ENCODE measurements around the gene FARP2.

FARP2 gene

GRCh38 chr2:241534293-241534692 is 178.2 kb downstream of the FARP2 start (continued):
- no peak for TF ChIP-seq ZNF677 (tag by site-specific recombination; IDR thresholded peaks at IDR 0.05)
- no peak for TF ChIP-seq ZNF624 (tag by site-specific recombination; IDR thresholded peaks at IDR 0.05)
- no peak for TF ChIP-seq HOXD13 (CRISPR knock-in tag; IDR thresholded peaks at IDR 0.05; ENCODE audit: borderline replicate concordance)
- no peak for TF ChIP-seq GLIS1 (tag by site-specific recombination; IDR thresholded peaks at IDR 0.05)
- no peak for TF ChIP-seq ZNF623 (tag by site-specific recombination; IDR thresholded peaks at IDR 0.05)

GRCh38 chr2:241534701-241535375 is 178.8 kb downstream of the FARP2 start:
- Histone ChIP-seq H3K4me1 (ENCODE audit: control insufficient read depth, insufficient read depth, low read length) (no peaks in the 10 kb centered on the region), H3K9me3 (ENCODE audit: control insufficient read depth, insufficient read depth, low read depth, low read length) (no peaks in the 10 kb centered on the region), H3K27ac (ENCODE audit: extremely low read depth, low read depth, low read length) (no peak overlapping the region), H3K36me3 (ENCODE audit: control insufficient read depth in 2 of 2, insufficient read depth in 1 of 2, low read length in 2 of 2) (no peaks in the 10 kb centered on the region), H3K4me3 (ENCODE audit: low read depth, low read length) (no peak overlapping the region)
- ChIA-PET POLR2A (no interaction called here), CTCF (no interaction called here)
- TF ChIP-seq ZNF148 (tag by site-specific recombination; IDR thresholded peaks at IDR 0.05; ENCODE audit: borderline replicate concordance) (no peak), PBX3 (CRISPR knock-in tag; IDR thresholded peaks at IDR 0.05) (no peak), ZNF585B (tag by site-specific recombination; IDR thresholded peaks at IDR 0.05) (no peak), ZNF214 (tag by site-specific recombination; IDR thresholded peaks at IDR 0.05; ENCODE audit: borderline replicate concordance) (no peak), ZBTB17 (tag by site-specific recombination; IDR thresholded peaks at IDR 0.05) (no peak), BCL11B (tag by site-specific recombination; IDR thresholded peaks at IDR 0.05; ENCODE audit: low read depth) (no peak), YY1 (tag by site-specific recombination; IDR thresholded peaks at IDR 0.05) (no peak), ZNF776 (tag by site-specific recombination; IDR thresholded peaks at IDR 0.05; ENCODE audit: borderline replicate concordance) (no peak), ZNF266 (tag by site-specific recombination; IDR thresholded peaks at IDR 0.05; ENCODE audit: low read depth) (no peak), ZFP69B (tag by site-specific recombination; IDR thresholded peaks at IDR 0.05) (no peak), FEZF1 (tag by site-specific recombination; IDR thresholded peaks at IDR 0.05) (no peak), IKZF3 (tag by site-specific recombination; IDR thresholded peaks at IDR 0.05) (no peak), TCF7L2 (IDR thresholded peaks at IDR 0.05; ENCODE audit: borderline replicate concordance, low read depth, low read length) (no peak), ZNF416 (tag by site-specific recombination; IDR thresholded peaks at IDR 0.05) (no peak), ZNF202 (tag by site-specific recombination; IDR thresholded peaks at IDR 0.05; ENCODE audit: borderline replicate concordance) (no peak)

- Histone ChIP-seq H3K4me3 (ENCODE audit: low read depth, low read length) (no peak overlapping the region), H3K4me1 (ENCODE audit: control insufficient read depth, insufficient read depth, low read length) (no peaks in the 10 kb centered on the region), H3K9me3 (ENCODE audit: control insufficient read depth, insufficient read depth, low read depth, low read length) (no peaks in the 10 kb centered on the region), H3K36me3 (ENCODE audit: control insufficient read depth in 2 of 2, insufficient read depth in 1 of 2, low read length in 2 of 2) (no peaks in the 10 kb centered on the region), H3K27ac (ENCODE audit: extremely low read depth, low read depth, low read length) (no peak overlapping the region)
- POLR2A ChIA-PET, result no interaction called here
- CTCF ChIA-PET, result no interaction called here
- TF ChIP-seq ZNF146 (tag by site-specific recombination; IDR thresholded peaks at IDR 0.05) (no peak), ZNF24 (tag by site-specific recombination; IDR thresholded peaks at IDR 0.05) (no peak), MEIS1 (CRISPR knock-in tag; IDR thresholded peaks at IDR 0.05; ENCODE audit: borderline replicate concordance) (no peak), HOXD13 (CRISPR knock-in tag; IDR thresholded peaks at IDR 0.05; ENCODE audit: borderline replicate concordance) (no peak), HIC1 (tag by site-specific recombination; IDR thresholded peaks at IDR 0.05) (no peak), ZNF747 (tag by site-specific recombination; IDR thresholded peaks at IDR 0.05) (no peak), ZBTB20 (tag by site-specific recombination; IDR thresholded peaks at IDR 0.05) (no peak), ZNF311 (tag by site-specific recombination; IDR thresholded peaks at IDR 0.05; ENCODE audit: borderline replicate concordance) (no peak), ZFP37 (tag by site-specific recombination; IDR thresholded peaks at IDR 0.05) (no peak), KLF7 (tag by site-specific recombination; IDR thresholded peaks at IDR 0.05; ENCODE audit: borderline replicate concordance) (no peak)
Measured at GRCh38 chr2:241535871-241536655, 180.0 kb downstream of the FARP2 start.

All from HEK293 (cell line).